Fibroblast of skin of back (primary cell): ENCODE measurements around the gene TNPO2. TPM values are rescaled to one million over a fixed set of nuclear protein-coding genes. Genes with fewer than 3 reads are reported as not detected.

Experiments
- DNase-seq: peaks from one replicate; pipeline ENCODE4 v3.0.0-alpha.2; 2013
- polyA plus RNA-seq, 2 experiments: library from polyadenylated mRNA; unstranded; fragments of 120-200 nt; gene quantifications; one replicate each; pipeline ENCODE4 v1.2.1, GENCODE V29; 2013; ENCODE audit not compliant: insufficient read length in 2 of 2

The TNPO2 gene
- 68.8 TPM for polyA plus RNA-seq (2013, experiment 1 of 2; ENCODE audit: insufficient read length)
- 42.8 TPM for polyA plus RNA-seq (2013, experiment 2 of 2; ENCODE audit: insufficient read length)

DNA sequence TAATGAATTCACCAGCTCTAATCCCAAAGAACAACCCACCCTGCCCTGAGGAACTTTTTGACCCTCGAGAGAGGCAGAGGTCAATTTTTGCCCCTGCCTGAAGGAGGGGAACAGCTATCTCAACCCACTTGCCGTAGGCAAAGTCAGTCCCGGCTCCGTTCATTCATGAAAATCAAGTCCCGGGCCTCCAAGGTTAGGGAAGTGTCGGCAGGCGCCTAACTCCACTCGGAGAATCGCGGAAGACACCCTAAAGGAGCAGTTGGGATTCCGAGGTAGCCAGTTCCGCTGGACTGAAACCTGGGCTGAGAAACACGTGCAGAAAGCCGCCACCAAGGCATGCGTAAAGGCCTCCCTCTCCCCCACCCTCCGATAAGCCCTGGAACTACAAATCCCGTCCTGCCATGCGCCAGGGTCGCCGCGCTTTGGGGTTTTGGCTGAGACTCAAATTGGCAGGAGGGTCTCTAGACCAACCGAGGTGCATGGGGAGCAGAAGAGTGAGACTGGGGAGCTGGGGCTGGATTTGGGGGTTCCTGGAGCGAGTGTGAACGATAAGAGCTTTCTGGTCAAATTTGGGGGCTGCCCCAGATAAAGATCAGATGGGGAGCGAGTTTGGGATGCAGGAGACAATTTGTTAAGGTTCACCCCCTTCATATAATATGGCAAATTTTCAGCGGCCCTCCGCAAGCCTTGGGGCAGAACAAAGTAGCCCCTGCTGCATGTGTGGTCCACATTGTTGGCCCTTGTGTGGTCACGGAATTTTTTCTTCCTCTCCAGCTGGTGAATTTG, at the start of gene TNPO2:
TSS of gene TNPO2 (minus strand) at position 292 of the 786 bp plus-strand sequence. CDS start 2,955 bp downstream, outside the sequence.
- peak; percentile 63 for DNase-seq

DNA sequence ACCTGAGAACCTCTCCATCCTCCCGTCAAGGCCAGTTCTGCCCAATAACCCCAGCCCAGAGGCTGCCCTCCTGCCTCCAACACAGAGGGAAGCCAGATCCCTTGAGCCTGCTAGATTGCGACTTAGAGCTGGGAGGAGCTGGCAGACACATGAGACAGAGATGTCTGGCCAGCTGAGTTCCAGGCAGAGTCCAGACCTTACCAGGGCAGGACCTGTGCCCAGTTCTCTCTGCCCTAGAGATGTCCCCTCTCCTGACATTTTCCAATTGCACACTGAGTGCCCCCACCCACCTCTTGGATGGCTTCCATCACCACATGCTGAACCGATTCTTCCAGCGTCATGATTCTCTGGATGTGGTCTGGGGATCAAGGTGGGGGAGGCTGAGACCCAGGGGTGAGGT, 48.6 kb upstream of the TNPO2 start:
- no peak for DNase-seq

DNA sequence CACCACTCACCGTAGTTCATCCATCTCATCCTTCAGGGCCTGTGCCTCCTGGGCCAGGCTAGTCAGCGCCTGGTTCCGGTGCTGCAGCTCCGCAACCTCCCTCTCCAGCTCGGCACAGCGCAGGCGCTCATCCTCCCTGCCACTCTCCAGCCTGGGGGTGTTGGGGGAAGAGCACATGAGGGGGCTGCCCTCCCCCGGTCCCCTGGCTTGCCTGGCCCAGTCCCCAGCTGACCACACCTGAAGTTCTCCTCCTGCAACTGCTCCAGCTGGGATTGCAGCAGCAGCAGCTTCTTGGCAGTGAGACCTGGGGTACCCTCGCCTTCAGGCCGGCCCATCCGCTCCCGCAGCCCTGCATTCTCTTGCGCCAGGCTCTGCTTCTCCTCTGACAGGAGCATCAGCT, 47.2 kb upstream of the TNPO2 start:
- no peak for DNase-seq

DNA sequence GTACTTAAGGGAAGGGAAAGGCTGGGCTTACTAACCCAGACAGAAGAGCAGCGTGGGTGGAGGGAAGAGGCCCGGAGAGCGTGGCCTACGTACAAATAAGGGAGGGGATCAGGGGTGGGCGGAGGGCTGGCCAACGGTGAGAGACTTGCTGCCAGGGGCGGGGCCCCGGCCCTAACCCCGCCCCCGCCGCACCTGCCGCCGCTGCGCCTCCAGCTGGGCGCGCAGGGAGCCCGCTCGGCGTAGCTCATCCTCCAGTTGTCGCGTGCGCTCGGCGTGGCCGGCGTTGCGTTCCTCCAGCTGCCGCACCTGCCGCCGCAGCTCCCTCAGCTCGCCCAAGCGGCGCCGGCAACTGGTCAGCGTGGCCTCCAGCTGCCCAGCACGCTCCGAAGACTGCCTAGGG, 46.0 kb upstream of the TNPO2 start:
- DNase-seq = no peak

DNA sequence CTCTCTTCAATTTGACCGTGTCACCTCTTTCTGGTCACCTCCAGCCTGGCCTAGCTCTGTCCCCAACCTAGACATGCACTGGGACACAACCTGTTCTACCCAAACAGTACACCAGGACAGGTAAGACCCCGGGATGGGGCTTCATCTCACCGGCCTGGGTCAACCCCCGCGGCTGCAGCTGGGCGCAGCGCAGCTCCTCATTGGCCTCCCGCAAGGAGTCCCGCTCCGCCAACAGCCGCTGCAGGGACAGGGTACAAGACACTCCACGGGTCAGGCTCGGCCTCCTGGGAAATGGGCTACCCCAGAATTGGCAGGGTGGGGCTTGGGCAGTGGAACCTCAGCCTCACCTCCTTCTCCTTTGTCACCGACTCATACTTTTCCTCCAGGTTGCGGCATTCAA, 43.9 kb upstream of the TNPO2 start:
- DNase-seq = no peak

DNA sequence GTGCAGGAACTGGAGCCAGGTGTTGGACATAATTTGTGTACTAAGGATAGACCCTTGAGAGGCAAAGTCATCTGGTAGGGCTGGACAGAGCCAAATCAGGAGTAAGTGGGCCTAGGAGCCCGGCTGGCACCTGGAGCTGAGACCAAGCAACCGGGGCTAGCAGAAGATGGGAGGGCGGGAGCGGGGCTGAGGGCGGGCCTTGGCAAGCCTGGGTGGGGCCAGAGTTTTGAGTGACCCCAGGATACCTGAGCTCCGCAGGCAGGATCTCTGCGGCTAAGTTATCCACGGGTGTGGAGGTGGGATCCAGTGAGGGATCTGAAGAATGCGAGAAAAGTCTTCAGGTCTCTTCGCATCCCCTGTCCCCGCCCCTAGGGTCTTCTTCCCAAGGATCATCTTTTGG, 43.4 kb upstream of the TNPO2 start:
- no peak for DNase-seq

DNA sequence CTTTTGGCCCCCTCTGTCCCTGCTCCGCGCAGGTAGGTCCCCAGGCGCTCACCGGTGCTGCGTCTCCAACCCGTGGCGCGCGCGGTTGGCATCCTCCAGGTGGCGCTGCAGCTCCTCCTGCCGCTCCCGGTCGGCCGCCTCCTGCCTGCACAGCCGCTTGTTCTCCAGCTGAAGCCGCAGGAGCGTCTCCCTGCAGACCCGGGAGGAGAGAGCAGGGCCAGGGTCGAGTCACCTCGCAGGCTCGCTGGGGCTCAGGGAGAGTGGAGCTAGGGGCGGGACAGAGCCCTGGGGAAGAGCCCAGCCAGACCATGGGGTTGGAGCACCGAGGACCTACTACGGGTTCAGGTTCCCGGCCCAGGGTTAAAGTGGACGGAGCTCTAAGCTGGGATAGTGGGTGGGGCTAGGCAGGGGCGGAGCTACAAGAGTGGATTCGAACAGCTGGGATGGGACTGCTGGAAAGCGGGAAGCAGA, 42.4 kb upstream of the TNPO2 start:
- no peak for DNase-seq

DNA sequence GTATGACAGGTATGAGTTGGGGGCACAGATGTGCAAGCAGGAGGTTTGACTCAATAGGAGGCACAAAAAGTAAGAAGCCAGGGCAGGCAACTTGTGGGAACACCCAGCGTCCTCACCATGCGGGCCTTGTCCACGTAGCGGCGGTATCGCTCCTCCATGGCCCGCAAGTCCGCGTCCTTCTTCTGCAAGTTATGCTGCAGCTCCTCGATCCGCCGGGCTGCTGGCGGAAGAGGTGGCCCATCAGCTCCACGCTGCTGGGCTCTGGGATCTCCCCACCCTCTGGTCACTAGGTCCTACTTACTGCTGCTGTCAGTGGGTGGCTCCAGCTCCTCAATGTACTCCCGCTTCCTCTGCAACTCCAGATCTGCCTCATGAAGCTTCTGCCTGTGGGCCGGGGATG, 41.0 kb upstream of the TNPO2 start:
- no peak for DNase-seq

DNA sequence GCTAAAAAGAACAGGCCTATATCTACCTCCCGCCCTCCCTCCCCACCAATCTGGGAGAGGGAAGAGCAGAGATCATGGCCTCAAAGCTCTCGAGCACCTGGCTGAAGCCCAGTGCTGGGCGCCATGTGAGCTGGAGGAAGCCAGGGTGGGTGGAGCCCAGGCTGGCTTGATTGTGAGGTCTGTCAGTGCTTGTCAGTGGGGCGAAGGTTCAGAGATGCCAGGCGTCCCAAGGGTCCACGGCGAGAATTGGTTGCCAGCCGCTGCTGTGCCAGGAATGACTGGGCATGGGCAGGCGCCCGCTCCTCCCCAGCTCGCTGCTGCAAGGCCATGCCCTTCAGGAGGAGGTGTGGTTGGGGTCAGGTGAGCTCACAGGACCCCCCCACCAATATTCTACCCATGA, 39.4 kb upstream of the TNPO2 start:
- DNase-seq = no peak

DNA sequence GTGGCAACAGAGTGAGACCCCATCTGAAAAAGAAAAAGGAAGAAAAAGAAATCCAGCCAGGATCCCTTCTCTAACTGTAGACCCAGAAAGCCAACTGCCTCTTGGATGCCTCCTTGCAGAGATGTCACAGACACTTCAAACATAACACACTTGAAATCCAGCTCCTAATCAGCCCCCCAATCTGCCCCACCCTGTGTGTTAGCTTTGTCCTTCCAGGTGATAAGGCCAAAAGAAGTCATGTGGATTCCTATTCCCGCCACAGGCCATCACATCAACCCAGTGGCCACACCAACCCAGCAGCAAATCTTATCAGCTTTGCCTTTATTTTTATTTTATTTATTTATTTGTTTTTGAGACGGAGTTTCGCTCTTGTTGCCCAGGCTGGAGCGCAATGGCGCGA, 36.0 kb upstream of the TNPO2 start:
- DNase-seq = no peak

DNA sequence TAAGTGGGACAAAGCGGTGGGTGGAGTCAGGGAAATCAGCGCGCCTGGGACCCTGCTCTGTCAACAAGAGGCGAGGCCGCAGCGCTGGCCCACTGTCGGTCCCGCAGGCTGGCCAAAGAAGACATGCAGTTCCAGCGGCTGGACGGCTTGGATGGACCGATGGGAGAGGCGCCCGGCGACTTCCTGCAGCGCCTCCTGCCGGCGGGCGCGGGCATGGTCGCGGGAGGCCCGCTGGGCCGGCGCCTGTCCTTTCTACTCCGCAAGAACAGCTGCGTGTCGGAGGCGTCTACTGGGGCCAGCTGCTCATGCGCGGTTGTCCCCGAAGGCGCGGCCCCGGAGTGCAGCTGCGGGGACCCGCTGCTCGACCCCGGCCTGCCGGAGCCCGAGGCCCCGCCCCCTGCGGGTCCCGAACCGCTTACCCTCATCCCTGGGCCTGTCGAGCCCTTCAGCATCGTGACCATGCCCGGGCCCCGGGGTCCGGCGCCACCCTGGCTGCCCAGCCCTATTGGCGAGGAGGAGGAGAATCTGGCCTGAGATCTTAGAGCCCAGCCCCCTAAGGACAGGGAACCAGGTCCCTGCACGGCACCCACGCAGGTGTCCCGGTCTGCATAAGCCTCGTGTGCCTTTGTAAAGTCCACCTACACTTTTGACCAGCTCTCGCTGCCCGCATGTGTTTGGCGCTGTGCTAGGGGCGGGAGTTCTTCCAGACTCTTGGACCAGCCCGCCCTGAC, 34.0 kb upstream of the TNPO2 start:
- DNase-seq = peak; percentile 67

DNA sequence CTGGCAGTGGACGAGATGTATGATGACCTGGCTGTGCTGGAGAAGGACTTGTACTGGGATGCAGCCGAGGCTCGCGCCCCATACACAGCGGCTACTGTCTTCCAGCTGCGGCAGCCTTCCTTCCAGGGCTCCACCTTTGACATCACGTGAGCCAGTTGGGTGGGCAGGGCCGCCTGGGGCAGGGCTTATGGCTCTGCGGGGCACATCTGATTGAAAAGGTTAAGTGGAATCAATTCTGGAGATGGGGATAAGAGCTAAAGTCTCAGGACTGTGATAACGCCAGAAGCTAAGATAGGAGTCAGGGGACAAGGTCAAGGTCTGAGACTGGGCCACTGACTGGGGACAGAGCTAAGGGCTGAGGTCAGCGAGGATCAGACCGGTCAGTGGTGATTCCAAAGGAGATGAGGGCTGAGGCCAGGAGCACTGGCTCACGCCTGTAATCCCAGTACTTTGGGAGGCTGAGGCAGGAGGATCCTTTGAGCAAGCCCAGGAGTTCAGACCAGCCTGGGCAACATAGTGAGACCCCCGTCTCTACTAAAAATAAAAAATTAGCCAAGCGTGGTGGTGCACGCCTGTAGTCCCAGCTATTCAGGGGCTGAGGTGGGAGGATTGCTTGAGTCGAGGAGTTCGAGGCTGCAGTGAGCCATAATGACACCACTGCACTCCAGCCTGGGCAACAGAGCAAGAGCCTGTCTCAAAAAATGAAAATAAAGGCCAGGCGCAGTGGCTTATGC, 32.6 kb upstream of the TNPO2 start:
- no peak for DNase-seq

DNA sequence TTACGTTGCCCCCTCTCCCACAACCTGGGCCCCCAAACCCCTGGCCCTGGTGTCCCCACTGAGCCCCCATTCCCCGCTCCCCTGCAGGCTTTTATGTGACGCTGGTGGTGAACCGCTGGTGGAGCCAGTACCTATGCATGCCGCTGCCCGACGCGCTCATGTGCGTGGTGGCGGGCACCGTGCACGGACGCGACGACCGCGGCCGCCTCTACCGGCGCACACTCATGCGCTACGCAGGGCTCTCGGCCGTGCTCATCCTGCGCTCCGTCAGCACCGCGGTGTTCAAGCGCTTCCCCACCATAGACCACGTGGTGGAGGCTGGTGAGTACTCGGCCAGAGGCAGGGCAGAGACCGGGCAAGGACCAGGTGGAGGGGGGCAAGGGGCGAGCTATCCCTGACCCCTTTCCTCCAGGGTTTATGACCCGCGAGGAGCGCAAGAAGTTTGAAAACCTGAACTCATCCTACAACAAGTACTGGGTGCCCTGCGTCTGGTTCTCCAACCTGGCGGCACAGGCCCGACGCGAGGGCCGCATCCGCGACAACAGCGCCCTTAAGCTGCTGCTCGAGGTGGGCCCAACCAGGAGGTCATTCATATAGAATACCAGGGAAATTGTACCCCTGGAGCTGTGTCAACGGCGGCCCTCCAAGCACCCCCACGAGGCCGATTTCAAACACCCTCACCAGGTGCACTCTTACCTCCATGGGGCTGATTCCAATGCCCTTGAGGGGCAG, 30.9 kb upstream of the TNPO2 start:
- no peak for DNase-seq

DNA sequence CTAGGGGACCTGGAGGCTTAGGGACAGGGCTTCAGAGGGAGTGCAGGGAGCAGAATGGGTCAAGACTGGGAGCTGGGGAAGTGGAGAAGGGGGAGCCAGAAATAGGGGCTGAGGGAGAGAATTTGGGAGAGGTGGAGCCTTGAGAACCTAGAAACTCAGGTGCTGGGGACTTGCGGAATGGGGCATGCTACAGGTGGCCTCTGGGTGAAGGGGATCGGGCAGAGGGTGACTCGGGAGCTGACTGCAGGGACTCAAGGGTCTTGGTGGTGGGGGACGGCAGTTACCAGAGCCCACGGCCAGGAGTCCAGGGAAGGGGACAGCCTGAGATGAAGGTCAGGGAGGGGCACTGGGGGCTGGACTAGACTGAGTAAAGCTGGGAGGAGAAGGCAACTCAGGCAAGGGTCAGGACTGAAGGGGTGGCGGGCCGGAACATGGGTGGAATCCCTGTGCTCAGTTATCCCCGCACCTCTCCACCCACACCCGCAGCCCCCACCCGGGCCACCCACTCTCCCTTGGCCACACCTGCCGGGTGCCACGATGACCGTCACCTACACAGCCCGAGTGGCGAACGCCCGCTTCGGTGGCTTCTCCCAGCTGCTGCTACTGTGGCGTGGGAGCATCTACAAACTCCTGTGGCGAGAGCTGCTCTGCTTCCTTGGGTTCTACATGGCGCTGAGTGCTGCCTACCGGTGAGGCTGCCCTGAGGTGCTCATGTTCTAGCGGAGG, 28.5 kb upstream of the TNPO2 start:
- no peak for DNase-seq

DNA sequence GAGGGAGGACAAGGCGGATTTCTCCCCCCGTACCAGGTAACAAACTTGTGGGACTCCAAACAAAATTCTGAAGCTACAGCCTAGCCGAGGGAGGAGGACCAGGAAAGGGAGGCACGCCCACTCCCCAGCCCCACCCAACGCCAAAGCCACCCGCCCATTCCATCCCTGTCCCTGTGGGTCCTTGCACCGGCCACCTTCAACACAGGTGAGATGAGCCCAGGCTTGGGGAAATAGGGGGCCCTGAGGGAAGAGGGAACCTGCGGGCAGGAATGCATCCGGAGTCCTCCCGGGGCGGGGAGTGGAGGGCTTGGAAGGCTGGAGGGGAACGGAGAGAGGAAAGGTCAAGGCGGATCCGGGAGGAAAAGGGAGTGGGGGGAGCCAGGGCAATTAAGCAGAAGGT, 27.9 kb upstream of the TNPO2 start, which contains the start of gene BEST2:
TSS of gene BEST2 (plus strand) at position 157 of the 400 bp plus-strand sequence. CDS start 802 bp downstream, outside the sequence.
- DNase-seq = no peak

DNA sequence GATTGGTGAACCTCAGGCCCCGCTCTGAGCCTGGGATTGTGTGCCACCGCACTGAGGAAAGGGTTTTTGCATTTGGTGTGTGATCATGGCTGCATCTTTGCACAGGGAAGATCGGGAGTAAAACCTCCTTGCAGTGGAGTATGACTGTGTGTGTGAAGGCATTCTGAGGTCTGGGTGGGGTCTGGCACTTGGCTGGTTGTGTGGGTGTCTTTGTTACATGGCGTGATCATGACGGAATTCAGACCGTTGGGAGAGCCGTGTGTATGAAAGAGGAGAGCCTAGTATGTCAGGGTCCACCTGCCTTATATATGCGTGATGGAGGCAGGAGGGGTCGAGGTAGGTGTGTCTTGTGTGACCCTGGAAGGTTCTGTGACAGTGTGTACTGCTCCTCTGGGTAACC, 27.1 kb upstream of the TNPO2 start:
- DNase-seq = no peak

DNA sequence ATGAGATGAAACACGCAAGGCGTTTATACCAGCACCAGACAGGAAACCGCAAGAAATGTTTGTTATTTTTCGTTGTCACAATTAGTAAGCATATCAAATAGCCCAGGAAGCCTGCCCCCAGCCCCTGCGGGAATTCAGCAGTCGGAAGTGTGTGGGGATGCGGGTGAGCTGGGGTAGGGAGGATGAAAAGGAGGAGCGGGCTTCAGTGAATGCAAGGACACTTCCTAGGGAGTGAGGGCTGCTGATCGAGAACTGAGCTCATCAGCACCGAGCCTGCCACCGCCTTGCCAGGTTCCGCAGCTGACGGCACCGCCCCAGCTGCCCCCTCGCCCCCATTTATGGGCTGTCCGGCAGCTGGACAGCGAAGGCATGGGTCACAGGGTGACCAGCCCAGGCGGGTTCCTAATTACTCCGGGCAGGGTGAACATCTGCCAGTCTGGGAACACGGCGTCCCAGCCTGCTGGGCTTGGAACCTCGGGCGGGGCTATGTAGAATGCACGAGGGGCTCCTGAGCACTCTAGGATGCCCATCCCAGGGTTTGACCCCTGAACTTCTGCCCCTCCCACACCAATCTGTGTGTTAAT, 26.3 kb upstream of the TNPO2 start:
- peak; percentile 60 for DNase-seq

DNA sequence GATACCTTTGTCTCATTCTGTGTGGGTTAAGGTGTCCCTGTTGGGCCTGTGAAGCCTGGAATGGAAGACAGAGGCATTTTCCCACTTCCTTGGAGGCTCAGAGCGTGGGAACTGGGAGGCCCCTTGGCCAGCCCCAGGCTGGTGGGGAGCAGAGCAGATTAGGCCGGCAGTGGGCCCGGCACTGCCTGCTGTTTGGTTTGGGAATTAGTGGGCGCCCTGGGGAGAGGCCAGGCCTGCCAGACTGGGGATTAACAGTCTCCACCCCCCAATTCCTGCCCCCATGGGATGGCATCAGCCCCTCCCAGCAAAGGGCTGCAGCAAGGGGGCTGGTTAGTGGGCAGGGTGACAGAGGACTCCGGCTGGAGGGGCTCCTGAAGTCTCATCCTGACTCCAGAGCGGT, 24.8 kb upstream of the TNPO2 start:
- DNase-seq = no peak

DNA sequence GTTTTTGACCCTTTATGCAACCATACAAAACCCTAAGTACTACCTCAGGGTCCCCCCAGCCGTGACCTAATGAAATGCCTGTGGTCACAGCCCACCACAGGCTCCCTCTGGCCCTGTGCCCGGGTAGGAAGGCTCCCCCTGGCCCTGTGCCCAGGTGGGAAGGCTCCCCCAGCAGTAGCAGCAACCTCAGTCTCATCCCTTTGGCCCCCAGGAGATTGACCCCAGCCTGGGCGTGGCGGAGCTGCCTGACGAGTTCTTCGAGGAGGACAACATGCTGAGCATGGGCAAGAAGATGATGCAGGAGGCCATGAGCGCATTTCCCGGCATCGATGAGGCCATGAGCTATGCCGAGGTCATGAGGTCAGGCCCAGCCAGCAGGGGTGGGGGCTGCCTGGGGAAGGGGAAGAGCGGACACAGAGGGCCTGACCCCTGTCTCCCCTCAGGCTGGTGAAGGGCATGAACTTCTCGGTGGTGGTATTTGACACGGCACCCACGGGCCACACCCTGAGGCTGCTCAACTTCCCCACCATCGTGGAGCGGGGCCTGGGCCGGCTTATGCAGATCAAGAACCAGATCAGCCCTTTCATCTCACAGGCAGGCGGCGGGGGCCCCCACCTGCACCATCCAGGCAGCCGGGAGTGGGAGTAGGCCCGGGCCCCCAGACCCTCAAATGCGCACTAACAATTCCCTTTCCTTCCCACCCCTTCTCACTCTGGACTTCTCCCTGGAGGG, 21.6 kb upstream of the TNPO2 start:
- DNase-seq = no peak

DNA sequence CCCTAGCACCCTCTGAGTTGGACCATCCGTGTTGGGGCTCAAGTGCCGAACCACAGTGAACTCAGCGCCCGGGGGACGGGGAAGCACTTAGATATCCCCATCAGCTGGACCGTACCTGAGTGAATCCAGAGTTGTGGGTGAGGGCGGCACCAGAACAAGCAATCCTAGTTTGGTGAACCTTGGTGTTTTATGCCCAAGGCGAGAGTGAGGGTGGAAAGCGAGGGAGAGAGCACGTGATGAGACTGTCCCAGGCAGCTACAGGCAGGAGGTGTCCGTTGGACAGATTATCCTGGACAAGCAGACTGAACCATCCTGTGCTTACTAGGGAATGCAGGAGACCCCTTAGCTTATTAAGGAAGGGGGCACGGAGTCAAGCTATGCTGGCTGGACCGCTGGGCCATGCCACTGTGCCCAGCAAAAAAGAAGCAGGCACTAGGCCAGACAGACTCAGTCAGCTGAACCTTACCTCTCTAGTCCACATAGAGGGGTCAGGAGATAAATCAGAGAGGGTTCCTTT, 14.2 kb upstream of the TNPO2 start:
- no peak for DNase-seq
